Transverse colon (tissue), 4 donors: ENCODE data around the gene GPR52. TPM values are rescaled to one million over a fixed set of nuclear protein-coding genes. Genes with fewer than 3 reads are reported as not detected.

Source experiments
- DNase-seq: peaks from one replicate; pipeline ENCODE4 v3.0.0-alpha.2; 2019
- H3K27ac ChIP-seq, 4 donors: fragments of 200-600 bp; sonication (generic); 2 replicates each; pipeline ENCODE4 v1.5.1; 2016 to 2018; ENCODE audit warnings: inconsistent platforms in 4 of 4
- H3K27me3 ChIP-seq: fragments of 200-600 bp; sonication (generic); 2 replicates; pipeline ENCODE4 v1.5.1; 2017; ENCODE audit warnings: inconsistent platforms
- H3K36me3 ChIP-seq, 4 donors: fragments of 200-600 bp; sonication (generic); 2 replicates each; pipeline ENCODE4 v1.5.1; 2017 to 2019; ENCODE audit warnings: inconsistent platforms in 4 of 4
- H3K4me1 ChIP-seq, 4 donors: fragments of 200-600 bp; sonication (generic); 2 replicates each; pipeline ENCODE4 v1.5.1; 2017 to 2020; ENCODE audit warnings: inconsistent platforms in 4 of 4
- H3K4me3 ChIP-seq, 4 donors: fragments of 200-600 bp; sonication (generic); 1 replicate in 1 of 4; 2 replicates in 3 of 4; pipeline versions ENCODE4 v1.5.1 to v1.6.1; 2017 to 2019; ENCODE audit warnings: inconsistent platforms in 4 of 4
- H3K9me3 ChIP-seq, 2 donors: fragments of 200-600 bp; sonication (generic); 2 replicates each; pipeline ENCODE4 v1.5.1; 2017 to 2019; ENCODE audit warnings: inconsistent platforms in 2 of 2
- EP300 ChIP-seq: sonication (generic); formaldehyde crosslinking; IDR thresholded peaks from one replicate; pipeline ENCODE4 v1.6.1; 2017; ENCODE audit warnings: antibody characterized with exemption, low read depth
- POLR2A ChIP-seq: fragments of 450-650 bp; IDR thresholded peaks from one replicate; pipeline ENCODE4 v1.6.1; 2016; ENCODE audit warnings: antibody characterized with exemption, mild to moderate bottlenecking, moderate library complexity
- POLR2AphosphoS5 ChIP-seq, 3 donors: sonication (generic); formaldehyde crosslinking; IDR thresholded peaks; one replicate each; pipeline ENCODE4 v1.6.1; 2016; ENCODE audit warnings: antibody characterized with exemption in 3 of 3
- WGBS, 2 donors: methylation state at CpG; one replicate each; pipeline ENCODE4 v1.1.5; 2018; ENCODE audit warnings: low coverage in 1 of 2; 5-methylcytosine and 5-hydroxymethylcytosine counted together
- in situ Hi-C, 4 donors: fragments of 200-750 bp; cut with MboI; loops; one replicate each; pipeline versions ENCODE4 v1.15.0 to v1.15.1; 2017; ENCODE audit warnings: low sequenced_read_pairs in 3 of 4, low pct_ligation_motif_present in 1 of 4, low pct_unique_long_range_greater_than_20kb in 1 of 4
- intact Hi-C: fragments of 100-400 bp; cut with DNase I; formaldehyde crosslinking; loops from one replicate; pipeline ENCODE4 v1.15.1; 2023; ENCODE audit warnings: low total_unique reads
- total RNA-seq, 4 donors: library from RNA; depleted of rRNA; stranded (reverse); fragments of >200 nt; gene quantifications; one replicate each; pipeline ENCODE4 v1.1.0, GENCODE V29; 2016
- TF ChIP-seq, protein P1 (sequence below), 5 experiments: fragments of 200-600 bp in 3 of 5; fragments of 450-650 bp in 2 of 5; sonication (generic) in 3 of 5; IDR thresholded peaks; 1 replicate in 2 of 5; 2 replicates in 3 of 5; pipeline ENCODE4 v1.5.1; 2016 to 2017; ENCODE audit warnings: antibody characterized with exemption in 5 of 5, inconsistent platforms in 3 of 5, mild to moderate bottlenecking in 2 of 5, moderate library complexity in 1 of 5

Gene GPR52
- total RNA-seq, 4 donors from 2014 or later, result 8.3 to 16.2 TPM; not detected in 2

DNA sequence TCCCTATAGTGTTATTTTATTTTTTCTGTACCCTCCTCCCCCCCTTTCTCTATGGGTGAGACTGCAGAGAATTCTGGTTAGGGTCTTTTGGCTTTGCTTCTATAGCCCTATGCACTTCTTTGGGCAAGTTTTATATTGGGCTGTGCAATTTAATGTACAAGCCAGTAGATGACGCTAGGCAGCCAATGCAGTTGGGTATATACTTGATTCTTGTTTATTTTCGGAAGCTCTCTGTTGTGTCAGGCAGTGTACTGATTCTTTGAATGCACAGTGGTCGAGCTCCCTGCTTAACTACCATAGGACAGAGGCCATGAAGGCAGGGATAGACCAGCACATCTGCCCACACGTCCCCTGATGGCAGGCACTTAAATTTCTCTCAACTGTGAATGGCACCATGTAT lies 34.1 kb upstream of the GPR52 start:
- intact Hi-C loops (no loop called here), in situ Hi-C loops (no loop called here)
- no peaks in the 10 kb centered on the region for H3K4me1 ChIP-seq
- no peaks in the 10 kb centered on the region for H3K36me3 ChIP-seq
- no peak overlapping the region for H3K27ac ChIP-seq
- TF ChIP-seq EP300, result no peak
- TF ChIP-seq, protein P1, sequence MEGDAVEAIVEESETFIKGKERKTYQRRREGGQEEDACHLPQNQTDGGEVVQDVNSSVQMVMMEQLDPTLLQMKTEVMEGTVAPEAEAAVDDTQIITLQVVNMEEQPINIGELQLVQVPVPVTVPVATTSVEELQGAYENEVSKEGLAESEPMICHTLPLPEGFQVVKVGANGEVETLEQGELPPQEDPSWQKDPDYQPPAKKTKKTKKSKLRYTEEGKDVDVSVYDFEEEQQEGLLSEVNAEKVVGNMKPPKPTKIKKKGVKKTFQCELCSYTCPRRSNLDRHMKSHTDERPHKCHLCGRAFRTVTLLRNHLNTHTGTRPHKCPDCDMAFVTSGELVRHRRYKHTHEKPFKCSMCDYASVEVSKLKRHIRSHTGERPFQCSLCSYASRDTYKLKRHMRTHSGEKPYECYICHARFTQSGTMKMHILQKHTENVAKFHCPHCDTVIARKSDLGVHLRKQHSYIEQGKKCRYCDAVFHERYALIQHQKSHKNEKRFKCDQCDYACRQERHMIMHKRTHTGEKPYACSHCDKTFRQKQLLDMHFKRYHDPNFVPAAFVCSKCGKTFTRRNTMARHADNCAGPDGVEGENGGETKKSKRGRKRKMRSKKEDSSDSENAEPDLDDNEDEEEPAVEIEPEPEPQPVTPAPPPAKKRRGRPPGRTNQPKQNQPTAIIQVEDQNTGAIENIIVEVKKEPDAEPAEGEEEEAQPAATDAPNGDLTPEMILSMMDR (IDR thresholded peaks at IDR 0.05), result no peak
- no peak for TF ChIP-seq POLR2A
- TF ChIP-seq POLR2AphosphoS5 (IDR thresholded peaks at IDR 0.05), result no peak
- WGBS, 2 donors, result 70 to 80% methylated on average over 1 to 4 of the region's 4 CpGs
- no peaks in the 10 kb centered on the region for H3K9me3 ChIP-seq
- H3K27me3 ChIP-seq, result no peaks in the 10 kb centered on the region
- no peak overlapping the region for H3K4me3 ChIP-seq
- no peak for DNase-seq

- Histone ChIP-seq H3K4me3 (no peak overlapping the region), H3K27ac (no peak overlapping the region), H3K9me3 (no peaks in the 10 kb centered on the region), H3K4me1 (no peaks in the 10 kb centered on the region), H3K36me3 (no peaks in the 10 kb centered on the region), H3K27me3 (no peaks in the 10 kb centered on the region)
- 17 to 42% methylated on average over 1 of the region's 1 CpG for WGBS, 2 donors
- intact Hi-C loops (no loop called here), in situ Hi-C loops (no loop called here)
- no peak for DNase-seq
- TF ChIP-seq POLR2AphosphoS5 (IDR thresholded peaks at IDR 0.05), result no peak
- no peak for TF ChIP-seq EP300
- TF ChIP-seq, protein P1 (IDR thresholded peaks at IDR 0.05), result no peak
- TF ChIP-seq POLR2A, result no peak
Measured at GRCh38 chr1:174414203-174414602, 33.6 kb upstream of the GPR52 start.

- no peak for DNase-seq
- intact Hi-C loops, result no loop called here
- Histone ChIP-seq H3K27ac (no peak overlapping the region), H3K27me3 (no peaks in the 10 kb centered on the region), H3K36me3 (no peaks in the 10 kb centered on the region), H3K4me3 (no peak overlapping the region), H3K9me3 (no peaks in the 10 kb centered on the region), H3K4me1 (no peaks in the 10 kb centered on the region)
- 95 to 100% methylated on average over 2 of the region's 2 CpGs for WGBS, 2 donors
- in situ Hi-C loops, result no loop called here
- TF ChIP-seq POLR2A, result no peak
- TF ChIP-seq POLR2AphosphoS5 (IDR thresholded peaks at IDR 0.05), result no peak
- no peak for TF ChIP-seq EP300
- TF ChIP-seq, protein P1 (IDR thresholded peaks at IDR 0.05), result no peak
Measured at GRCh38 chr1:174415506-174415905, 32.3 kb upstream of the GPR52 start.

DNA sequence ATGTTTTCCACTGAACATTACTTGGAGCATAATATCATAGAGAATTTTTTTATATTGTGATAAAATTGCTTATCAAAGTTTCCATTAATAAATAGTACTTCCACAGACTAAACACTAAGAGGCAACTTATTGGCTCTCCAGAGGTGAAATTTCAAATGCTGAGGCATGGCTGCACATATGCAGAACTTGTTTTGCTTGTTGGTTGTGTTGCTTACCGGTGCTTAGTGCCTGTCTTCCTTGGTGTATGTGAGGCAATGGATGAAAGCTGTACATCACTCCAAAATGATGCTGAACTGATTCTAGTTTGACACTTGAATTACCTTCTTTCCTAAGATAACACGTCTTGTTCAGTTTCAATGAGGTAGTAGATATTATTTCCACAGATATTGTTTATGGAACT lies 29.8 kb upstream of the GPR52 start:
- Histone ChIP-seq H3K36me3 (no peaks in the 10 kb centered on the region), H3K27me3 (no peaks in the 10 kb centered on the region), H3K27ac (no peak overlapping the region), H3K4me3 (no peak overlapping the region), H3K4me1 (no peaks in the 10 kb centered on the region), H3K9me3 (no peaks in the 10 kb centered on the region)
- in situ Hi-C loops (no loop called here), intact Hi-C loops (no loop called here)
- TF ChIP-seq POLR2AphosphoS5 (IDR thresholded peaks at IDR 0.05) (no peak), POLR2A (no peak), EP300 (no peak)
- TF ChIP-seq, protein P1 (IDR thresholded peaks at IDR 0.05), result no peak
- WGBS, 2 donors, result 91 to 100% methylated on average over 1 to 2 of the region's 2 CpGs
- no peak for DNase-seq
